GM12873 (cell line): ENCODE measurements around the gene PPM1E.
A peak's percentile ranks its signal among the peaks of the same experiment; 100 is the strongest.

Source experiments
- CTCF ChIP-seq: IDR thresholded peaks from 2 replicates; pipeline ENCODE4 v1.5.1; 2012; ENCODE audit warnings: low read depth, mild to moderate bottlenecking, moderate library complexity, low read length, control low read depth; ENCODE audit not compliant: insufficient read depth; ENCODE audit errors: missing control alignments

The PPM1E gene

GRCh38 chr17:59001158-59001814 is 245.6 kb downstream of the PPM1E start:
- TF ChIP-seq CTCF: no peak

GRCh38 chr17:59002126-59002525 is 246.5 kb downstream of the PPM1E start:
- TF ChIP-seq CTCF: no peak

GRCh38 chr17:59002848-59003247 is 247.2 kb downstream of the PPM1E start:
- no peak for TF ChIP-seq CTCF

- no peak for TF ChIP-seq CTCF
Measured at GRCh38 chr17:59003860-59004259, 248.2 kb downstream of the PPM1E start.

- peak; percentile 94 for TF ChIP-seq CTCF
Measured at GRCh38 chr17:59004338-59005111, 248.9 kb downstream of the PPM1E start.

GRCh38 chr17:59007995-59008394 is 252.3 kb downstream of the PPM1E start:
- TF ChIP-seq CTCF: no peak

GRCh38 chr17:59008737-59009136 is 253.1 kb downstream of the PPM1E start:
- TF ChIP-seq CTCF: no peak
